ENCODE data around the gene MYH16.

MYH16 gene

GRCh38 chr7:99359465-99360154 is 87.0 kb downstream of the MYH16 start:
- DNase-seq: no peak

All from right hindlimb (tissue), 1 donor.